Stimulated activated CD4-positive, alpha-beta T cell treated with anti-CD3 and anti-CD28 coated beads, Interleukin-12 subunit alpha, Interleukin-12 subunit beta, amount 100 ng/mL, for 48 hours (primary cell): ENCODE results near the gene KDM5B.
"Not testable (repeated sequence)": the region's sequence is repeated elsewhere in the genome, so short reads cannot be mapped to it uniquely, and the experiment has no call there.

Source experiments
- DNase-seq, 3 donors: peaks; one replicate each; pipeline ENCODE4 v3.0.0-alpha.2; 2020; ENCODE audit warnings: low read depth in 2 of 3, low spot score in 1 of 3

The KDM5B gene

GRCh38 chr1:202794051-202794740, 14.0 kb downstream of the KDM5B start:
- no peak for DNase-seq

DNA sequence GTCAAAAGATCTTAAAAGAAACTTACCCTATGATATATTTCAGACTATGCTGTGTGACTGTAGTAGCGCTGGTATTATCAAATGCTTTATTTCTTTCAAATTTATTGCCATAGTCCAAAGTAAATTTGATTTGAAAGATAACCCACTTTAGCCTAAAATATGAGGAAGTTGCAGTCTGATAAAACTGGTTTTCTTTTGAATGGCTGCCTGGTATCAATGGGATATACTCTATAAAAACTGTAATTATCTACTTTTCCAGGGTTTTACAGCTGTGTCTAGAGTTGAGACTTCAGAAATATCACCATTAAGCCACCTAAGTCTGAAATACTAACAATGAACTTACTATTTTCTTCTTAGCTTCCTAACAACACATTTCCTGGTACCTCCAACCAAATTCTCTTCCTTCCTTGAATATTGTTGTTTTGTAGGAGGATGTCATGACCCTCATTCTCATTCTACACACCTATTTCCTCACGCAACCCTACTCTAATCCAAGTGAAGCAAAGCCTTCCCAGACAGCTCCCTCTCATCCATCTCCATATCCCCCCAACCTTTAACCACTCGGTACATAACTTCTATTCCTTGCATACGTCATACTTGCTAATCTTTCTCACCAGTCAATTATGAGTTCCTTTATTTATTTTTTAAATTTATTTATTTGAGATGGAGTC, 17.0 kb downstream of the KDM5B start:
- DNase-seq: no peak

DNA sequence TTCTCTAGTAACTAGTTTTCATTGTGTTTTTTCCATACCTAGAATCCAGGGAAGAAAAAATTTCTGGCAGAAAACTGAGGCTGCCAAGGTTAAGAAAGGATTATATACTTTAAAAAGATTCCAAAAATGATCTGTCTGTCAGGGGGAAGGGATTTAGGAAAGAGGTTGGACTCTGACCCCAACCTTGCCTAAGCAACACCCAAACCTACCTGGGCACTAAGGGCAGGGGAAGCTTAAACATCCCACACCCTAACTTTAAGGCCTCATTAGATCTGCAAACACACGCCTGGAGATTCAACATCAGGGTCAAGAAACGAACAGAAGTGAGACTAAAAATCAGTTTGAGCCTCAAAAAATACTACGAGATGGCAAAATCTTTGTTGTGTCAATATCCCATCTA, 19.4 kb downstream of the KDM5B start:
- no peak for DNase-seq

- no peak for DNase-seq
These were observed 21.4 kb downstream of the KDM5B start for GRCh38 chr1:202786804-202787203.

- DNase-seq: no peak
These were observed 27.0 kb downstream of the KDM5B start for GRCh38 chr1:202781180-202781579.

DNA sequence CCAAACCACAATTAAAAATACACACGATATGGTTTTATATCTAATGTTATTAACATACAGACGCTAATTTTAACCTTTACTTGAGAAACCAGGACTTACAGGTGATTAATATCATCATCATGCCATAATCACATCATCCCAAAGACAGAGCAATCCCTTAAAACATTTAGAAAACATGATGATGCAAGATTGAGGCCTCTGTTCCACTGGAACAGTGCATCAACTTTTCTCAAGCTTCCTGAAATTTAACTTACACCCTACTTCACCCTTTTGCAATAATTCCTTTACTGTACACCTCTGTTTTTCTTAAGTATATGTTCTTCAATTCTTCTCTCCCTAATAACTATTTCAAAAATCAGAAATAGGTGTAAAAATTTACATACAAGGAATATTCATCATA, 38.1 kb downstream of the KDM5B start:
- no peak for DNase-seq

- no peak for DNase-seq
These were observed 42.5 kb downstream of the KDM5B start for GRCh38 chr1:202765721-202766120.

GRCh38 chr1:202762019-202762418, 46.2 kb downstream of the KDM5B start:
- no peak for DNase-seq

DNA sequence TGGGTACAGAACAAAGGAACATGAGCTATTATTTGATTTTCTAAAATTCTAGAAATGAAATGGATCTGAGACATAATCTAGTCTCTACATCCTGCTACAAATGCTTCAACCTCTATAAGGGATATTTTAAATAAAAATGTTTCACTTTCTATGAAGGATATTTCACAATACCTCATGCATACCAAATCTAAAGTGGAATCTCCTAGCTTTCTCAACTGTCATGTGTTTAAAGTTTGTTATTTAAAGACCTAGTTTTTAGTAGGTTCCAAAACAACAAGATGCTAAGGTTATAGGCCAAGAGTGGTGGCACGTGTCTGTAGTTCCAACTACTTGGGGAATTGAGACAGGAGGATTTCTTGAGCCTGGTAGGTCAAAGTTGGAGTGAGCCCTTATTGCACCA, 47.6 kb downstream of the KDM5B start:
- DNase-seq: no peak

GRCh38 chr1:202756391-202756790, 51.8 kb downstream of the KDM5B start:
- DNase-seq: no peak

DNA sequence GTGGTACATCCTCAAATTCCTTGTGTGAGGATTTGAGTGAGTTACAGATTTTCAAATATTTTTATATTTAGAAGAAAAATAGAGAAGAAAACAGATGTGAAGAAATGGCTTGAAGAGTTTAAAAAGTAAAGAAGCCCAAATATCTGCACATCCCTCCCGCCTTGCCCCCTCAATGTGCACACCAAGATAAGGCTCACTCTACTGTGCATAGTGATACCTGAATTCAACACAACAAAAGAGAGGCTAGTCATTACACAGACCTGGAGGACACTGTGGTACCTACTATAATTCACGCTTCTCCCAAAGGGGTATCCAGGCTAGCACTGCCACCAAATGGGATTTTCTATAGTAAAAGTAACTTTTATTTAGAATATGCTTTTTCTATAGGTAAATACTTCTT, 53.9 kb downstream of the KDM5B start:
- no peak for DNase-seq

GRCh38 chr1:202752774-202753173, 55.4 kb downstream of the KDM5B start:
- no peak for DNase-seq

- no peak for DNase-seq
These were observed 57.5 kb downstream of the KDM5B start for GRCh38 chr1:202750761-202751160.

DNA sequence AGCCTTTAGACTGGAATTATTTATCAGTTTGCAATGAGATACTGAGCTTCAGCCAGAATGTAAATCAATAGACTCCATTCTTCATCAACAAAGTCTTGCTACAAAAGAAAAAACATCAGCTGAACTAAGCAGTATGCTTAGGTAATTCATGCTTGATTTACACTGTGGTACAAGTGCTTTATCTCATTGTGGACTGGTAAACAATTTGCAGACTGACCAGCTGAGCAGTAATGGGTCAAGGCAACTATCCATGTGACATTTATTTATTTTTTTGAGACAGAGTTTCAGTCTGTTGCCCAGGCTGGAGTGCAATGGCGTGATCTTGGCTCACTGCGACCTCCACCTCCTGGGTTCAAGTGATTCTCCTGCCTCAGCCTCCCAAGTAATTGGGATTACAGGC, 58.2 kb downstream of the KDM5B start:
- no peak for DNase-seq

GRCh38 chr1:202745323-202745888, 62.8 kb downstream of the KDM5B start:
- no peak for DNase-seq

DNA sequence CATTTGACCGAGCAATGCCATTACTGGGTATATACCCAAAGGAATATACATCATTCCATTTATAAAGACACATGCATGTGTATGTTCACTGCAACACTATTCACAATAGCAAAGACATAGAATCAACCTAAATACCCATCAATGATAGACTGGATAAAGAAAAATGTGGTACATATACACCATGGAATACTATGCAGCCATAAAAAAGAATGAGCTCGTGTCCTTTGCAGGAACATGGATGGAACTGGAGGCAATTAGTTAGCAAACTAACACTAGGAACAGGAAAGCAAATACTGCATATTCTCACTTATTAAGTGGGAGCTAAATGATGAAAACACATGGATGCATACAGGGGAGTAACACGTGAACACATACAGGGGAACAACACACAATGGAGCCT, 63.5 kb downstream of the KDM5B start:
- DNase-seq: not testable (repeated sequence)

DNA sequence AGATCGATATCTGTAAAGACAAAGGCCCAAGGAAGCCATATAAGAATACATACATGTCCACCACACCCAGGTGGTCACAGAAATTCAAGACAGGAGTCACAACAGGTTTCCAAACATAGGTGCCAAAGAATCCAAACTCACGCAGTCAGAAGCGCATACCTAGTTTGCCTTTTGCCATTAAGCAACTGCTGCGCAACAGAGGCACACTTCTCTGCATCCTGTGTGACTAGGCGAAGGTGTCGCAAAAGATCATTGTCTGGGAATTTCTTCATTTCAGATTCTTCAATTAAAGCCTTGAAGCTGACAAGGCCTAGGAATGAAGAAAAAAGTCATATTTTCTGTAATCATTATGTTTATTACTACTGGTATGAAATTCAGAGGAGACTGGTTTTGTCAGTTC, 65.7 kb downstream of the KDM5B start:
- no peak for DNase-seq

DNA sequence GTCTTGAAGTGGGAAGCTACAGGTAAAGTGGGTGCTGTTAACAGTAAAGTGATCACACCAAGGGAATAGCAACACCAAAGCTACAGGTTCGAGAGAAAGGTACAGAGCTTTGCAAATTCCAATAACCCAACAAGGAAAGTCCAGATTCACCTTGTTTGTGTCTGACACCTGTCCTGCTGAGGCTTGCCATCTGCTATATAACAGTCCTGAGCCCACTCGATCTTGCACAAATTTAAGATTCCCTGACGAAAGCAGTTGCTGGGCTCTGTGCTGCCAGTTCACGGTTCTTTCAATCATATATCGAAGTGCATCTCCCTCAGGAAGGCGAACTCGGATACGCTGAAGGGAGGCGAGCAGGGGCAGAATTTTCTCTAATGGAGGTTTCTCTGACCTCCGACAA, 75.0 kb downstream of the KDM5B start:
- DNase-seq: no peak

DNA sequence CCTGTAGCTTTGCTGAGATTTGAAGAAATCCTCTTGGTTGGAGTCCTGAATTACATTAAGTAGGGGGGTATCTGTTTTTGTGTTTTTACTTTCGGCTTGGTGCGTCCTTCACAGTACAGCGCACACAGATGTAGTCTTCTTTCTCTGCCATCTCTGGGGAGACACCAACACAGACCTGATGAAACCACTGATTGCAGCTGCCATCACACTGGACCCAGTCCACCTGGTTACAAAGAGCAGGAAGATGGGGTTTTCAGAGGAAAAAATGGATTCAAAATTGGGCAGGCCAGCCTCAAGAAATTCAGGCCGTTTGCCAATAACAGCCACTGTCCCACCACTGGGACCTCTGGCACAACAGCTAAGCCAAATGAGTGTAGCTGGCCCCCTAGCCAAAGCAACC, 79.3 kb downstream of the KDM5B start:
- no peak for DNase-seq

DNA sequence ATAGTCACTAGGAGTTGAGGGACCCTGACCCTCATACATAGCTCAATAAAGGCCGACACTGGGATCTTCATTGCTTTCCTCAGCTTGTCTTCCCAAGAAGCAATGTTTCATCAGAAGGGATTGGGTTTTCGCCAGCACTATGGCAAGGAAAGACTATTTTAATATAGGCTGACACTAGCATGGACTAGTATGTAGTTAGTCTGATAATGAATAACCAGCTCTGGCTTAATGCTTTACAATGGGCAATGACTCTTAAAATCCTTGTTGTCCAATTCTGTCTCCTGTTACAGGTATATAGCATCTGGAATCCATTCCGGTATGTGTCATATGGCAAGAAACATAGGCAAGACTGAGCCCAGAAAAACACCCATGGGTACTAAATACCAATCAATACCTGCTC, 82.7 kb downstream of the KDM5B start:
- no peak for DNase-seq

GRCh38 chr1:202723708-202724107, 84.5 kb downstream of the KDM5B start:
- DNase-seq: no peak

DNA sequence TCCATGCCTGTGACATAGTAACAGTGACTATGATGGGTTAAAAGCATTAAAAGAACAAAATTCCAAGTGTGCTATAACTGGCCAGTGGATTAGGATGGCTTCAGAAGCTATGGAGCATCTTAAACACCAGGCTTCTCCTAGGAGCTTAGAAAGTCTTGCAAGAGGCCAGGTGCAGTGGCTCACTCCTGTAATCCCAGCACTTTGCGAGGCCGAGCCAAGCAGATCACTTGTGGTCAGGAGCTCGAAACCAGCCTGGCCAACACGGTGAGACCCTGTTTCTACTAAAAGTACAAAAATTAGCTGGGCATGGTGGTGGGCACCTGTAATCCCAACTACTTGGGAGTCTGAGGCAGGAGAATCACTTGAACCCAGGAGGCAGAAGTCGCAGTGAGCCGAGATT, 85.2 kb downstream of the KDM5B start:
- DNase-seq: not testable (repeated sequence)

DNA sequence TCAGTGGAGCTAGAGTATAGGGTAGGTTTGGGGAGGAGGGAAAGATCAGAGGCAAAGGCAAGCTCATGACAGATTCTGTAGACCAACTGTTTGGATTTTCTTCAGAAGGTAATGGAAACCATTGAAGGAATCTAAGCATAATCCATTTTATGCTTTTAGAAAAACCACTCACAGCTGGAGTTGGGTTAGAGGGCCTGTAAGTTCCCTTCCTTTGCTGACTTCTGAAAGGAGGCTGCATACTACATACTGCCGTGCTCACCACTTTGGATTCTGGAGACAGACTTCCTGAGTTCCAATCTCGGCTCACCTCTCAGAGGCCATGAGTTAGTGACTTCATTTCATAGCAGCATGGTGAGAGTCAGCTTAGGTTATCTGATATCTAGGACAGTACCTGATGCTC, 91.6 kb downstream of the KDM5B start:
- DNase-seq: no peak
